ENCODE data around the gene CYTH1. TPM values are rescaled to one million over a fixed set of nuclear protein-coding genes. Genes with fewer than 3 reads are reported as not detected.

Gene CYTH1
- total RNA-seq, 1 experiment from 2014 or later, result 34.3 TPM

DNA sequence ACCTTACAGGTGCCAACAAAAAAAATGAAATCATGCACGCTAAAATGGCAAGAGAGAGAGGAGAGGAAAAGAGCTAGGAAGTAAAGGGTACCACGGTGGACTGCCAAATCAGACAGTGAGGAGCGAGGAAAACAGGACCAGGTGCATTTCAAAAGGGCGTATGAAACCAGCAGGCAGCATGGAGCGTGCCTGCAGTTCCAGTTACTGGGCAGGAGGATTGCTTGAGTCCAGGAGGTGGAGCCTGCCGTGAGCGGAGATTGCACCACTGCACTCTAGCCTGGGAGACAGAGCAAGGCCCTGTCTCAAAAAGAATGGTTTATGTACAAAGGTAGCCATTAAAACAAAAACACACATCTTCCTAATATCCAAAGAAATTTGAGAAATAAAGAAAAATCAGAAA lies 42.2 kb upstream of the CYTH1 start:
- no peak for TF ChIP-seq ZFX (IDR thresholded peaks at IDR 0.05)
- no peak for TF ChIP-seq CBX3 (IDR thresholded peaks at IDR 0.05; ENCODE audit: low read depth)
- TF ChIP-seq ZNF274 (IDR thresholded peaks at IDR 0.05; ENCODE audit: low read depth, low read length), result no peak
- TF ChIP-seq, protein P1, sequence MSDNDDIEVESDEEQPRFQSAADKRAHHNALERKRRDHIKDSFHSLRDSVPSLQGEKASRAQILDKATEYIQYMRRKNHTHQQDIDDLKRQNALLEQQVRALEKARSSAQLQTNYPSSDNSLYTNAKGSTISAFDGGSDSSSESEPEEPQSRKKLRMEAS (IDR thresholded peaks at IDR 0.05), result no peak
- TF ChIP-seq, protein P2, sequence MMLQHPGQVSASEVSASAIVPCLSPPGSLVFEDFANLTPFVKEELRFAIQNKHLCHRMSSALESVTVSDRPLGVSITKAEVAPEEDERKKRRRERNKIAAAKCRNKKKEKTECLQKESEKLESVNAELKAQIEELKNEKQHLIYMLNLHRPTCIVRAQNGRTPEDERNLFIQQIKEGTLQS (IDR thresholded peaks at IDR 0.05), result no peak
- TF ChIP-seq EZH2phosphoT487 (IDR thresholded peaks at IDR 0.05; ENCODE audit: borderline replicate concordance), result no peak
- TF ChIP-seq, protein P3, sequence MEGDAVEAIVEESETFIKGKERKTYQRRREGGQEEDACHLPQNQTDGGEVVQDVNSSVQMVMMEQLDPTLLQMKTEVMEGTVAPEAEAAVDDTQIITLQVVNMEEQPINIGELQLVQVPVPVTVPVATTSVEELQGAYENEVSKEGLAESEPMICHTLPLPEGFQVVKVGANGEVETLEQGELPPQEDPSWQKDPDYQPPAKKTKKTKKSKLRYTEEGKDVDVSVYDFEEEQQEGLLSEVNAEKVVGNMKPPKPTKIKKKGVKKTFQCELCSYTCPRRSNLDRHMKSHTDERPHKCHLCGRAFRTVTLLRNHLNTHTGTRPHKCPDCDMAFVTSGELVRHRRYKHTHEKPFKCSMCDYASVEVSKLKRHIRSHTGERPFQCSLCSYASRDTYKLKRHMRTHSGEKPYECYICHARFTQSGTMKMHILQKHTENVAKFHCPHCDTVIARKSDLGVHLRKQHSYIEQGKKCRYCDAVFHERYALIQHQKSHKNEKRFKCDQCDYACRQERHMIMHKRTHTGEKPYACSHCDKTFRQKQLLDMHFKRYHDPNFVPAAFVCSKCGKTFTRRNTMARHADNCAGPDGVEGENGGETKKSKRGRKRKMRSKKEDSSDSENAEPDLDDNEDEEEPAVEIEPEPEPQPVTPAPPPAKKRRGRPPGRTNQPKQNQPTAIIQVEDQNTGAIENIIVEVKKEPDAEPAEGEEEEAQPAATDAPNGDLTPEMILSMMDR (IDR thresholded peaks at IDR 0.05 in 2 of 3, conservative IDR thresholded peaks at IDR 0.05 in 1 of 3; ENCODE audit: borderline replicate concordance in 1 of 3, insufficient read depth in 1 of 3, low read depth in 2 of 3, low read length in 2 of 3), result no peak
- no peak for TF ChIP-seq POLR2AphosphoS5 (IDR thresholded peaks at IDR 0.05; ENCODE audit: low read depth, low read length)
- no peak for TF ChIP-seq POLR2A (IDR thresholded peaks at IDR 0.05; ENCODE audit: borderline replicate concordance, extremely low read depth, insufficient read depth, insufficient read length)
- TF ChIP-seq, protein P4, sequence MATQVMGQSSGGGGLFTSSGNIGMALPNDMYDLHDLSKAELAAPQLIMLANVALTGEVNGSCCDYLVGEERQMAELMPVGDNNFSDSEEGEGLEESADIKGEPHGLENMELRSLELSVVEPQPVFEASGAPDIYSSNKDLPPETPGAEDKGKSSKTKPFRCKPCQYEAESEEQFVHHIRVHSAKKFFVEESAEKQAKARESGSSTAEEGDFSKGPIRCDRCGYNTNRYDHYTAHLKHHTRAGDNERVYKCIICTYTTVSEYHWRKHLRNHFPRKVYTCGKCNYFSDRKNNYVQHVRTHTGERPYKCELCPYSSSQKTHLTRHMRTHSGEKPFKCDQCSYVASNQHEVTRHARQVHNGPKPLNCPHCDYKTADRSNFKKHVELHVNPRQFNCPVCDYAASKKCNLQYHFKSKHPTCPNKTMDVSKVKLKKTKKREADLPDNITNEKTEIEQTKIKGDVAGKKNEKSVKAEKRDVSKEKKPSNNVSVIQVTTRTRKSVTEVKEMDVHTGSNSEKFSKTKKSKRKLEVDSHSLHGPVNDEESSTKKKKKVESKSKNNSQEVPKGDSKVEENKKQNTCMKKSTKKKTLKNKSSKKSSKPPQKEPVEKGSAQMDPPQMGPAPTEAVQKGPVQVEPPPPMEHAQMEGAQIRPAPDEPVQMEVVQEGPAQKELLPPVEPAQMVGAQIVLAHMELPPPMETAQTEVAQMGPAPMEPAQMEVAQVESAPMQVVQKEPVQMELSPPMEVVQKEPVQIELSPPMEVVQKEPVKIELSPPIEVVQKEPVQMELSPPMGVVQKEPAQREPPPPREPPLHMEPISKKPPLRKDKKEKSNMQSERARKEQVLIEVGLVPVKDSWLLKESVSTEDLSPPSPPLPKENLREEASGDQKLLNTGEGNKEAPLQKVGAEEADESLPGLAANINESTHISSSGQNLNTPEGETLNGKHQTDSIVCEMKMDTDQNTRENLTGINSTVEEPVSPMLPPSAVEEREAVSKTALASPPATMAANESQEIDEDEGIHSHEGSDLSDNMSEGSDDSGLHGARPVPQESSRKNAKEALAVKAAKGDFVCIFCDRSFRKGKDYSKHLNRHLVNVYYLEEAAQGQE (IDR thresholded peaks at IDR 0.05; ENCODE audit: low read depth), result no peak
- no peak for TF ChIP-seq EZH2 (IDR thresholded peaks at IDR 0.05)
- TF ChIP-seq FOSL1 (IDR thresholded peaks at IDR 0.05; ENCODE audit: low read depth), result no peak
- TF ChIP-seq SIN3A (IDR thresholded peaks at IDR 0.05; ENCODE audit: low read depth), result no peak
- no peak for TF ChIP-seq RAD21 (IDR thresholded peaks at IDR 0.05; ENCODE audit: low read depth)
- TF ChIP-seq SP1 (IDR thresholded peaks at IDR 0.05; ENCODE audit: low read depth), result no peak
- TF ChIP-seq JUND (IDR thresholded peaks at IDR 0.05), result no peak
- H2AFZ ChIP-seq (ENCODE audit: low read depth, low read length, poor library complexity, severe bottlenecking), result no peak overlapping the region
- H3K4me1 ChIP-seq (ENCODE audit: control insufficient read depth in 1 of 2, insufficient read depth in 2 of 2, low read length in 2 of 2), result no peaks in the 10 kb centered on the region
- no peak overlapping the region for H3K9ac ChIP-seq (ENCODE audit: low read length)
- H4K20me1 ChIP-seq (ENCODE audit: insufficient read depth), result peaks cover 18% of the 10 kb centered on the region; the same call in 1 of the 2 replicates
- ATAC-seq (no peak), DNase-seq (ENCODE audit: low read depth, low spot score) (no peak)
- no peak overlapping the region for H3K27ac ChIP-seq (ENCODE audit: low read depth, low read length)
- H3K79me2 ChIP-seq (ENCODE audit: insufficient read depth, low read length), result peaks cover 70% of the 10 kb centered on the region
- no peak overlapping the region for H3K4me3 ChIP-seq (replicated peaks in 1 of 2; ENCODE audit: low read depth in 1 of 2, low read length in 2 of 2)
- no peaks in the 10 kb centered on the region for H3K27me3 ChIP-seq (ENCODE audit: insufficient read depth, low read length)
- no peaks in the 10 kb centered on the region for H3K9me2 ChIP-seq (ENCODE audit: insufficient read depth)
- POLR2A ChIA-PET, result no interaction called here
- no peaks in the 10 kb centered on the region for H3K9me3 ChIP-seq (ENCODE audit: control insufficient read depth in 1 of 2, insufficient read depth in 1 of 2, low read depth in 1 of 2, low read length in 2 of 2)
- BruUV-seq (replicated peaks), result no TSS peak
- RAD21 ChIA-PET (ENCODE audit: low non-redundant PET in 1 of 2, low total read pairs in 2 of 2, uncharacterized antibody in 2 of 2, unreplicated experiment in 2 of 2), result no interaction called here
- H3K4me2 ChIP-seq (ENCODE audit: low read length), result no peak overlapping the region
- intact Hi-C loops (cut with micrococcal nuclease), result no loop called here
- H3K36me3 ChIP-seq (ENCODE audit: control insufficient read depth in 1 of 2, insufficient read depth in 2 of 2, low read length in 2 of 2), result peaks cover 77 to 92% of the 10 kb centered on the region in 2 experiments
- CTCF ChIA-PET, result no interaction called here

Measured in HCT116 (cell line).